ENCODE results near the gene TBC1D25.
"Not testable (repeated sequence)": the region's sequence is repeated elsewhere in the genome, so short reads cannot be mapped to it uniquely, and the experiment has no call there.

Gene TBC1D25

GRCh38 chrX:48516987-48517386, 22.5 kb upstream of the TBC1D25 start:
- no peak for DNase-seq

- not testable (repeated sequence) for DNase-seq
Measured at GRCh38 chrX:48519481-48519880, 20.0 kb upstream of the TBC1D25 start.

GRCh38 chrX:48520455-48520854, 19.1 kb upstream of the TBC1D25 start:
- DNase-seq, result no peak

GRCh38 chrX:48520976-48521352, 18.6 kb upstream of the TBC1D25 start:
- no peak for DNase-seq

- peak; percentile 92 for DNase-seq
Measured at GRCh38 chrX:48521353-48522243, 17.9 kb upstream of the TBC1D25 start, which contains the start of gene EBP. Gene EBP (plus strand): TSS chrX:48521808. CDS start chrX:48523772, 1,964 bp downstream.

GRCh38 chrX:48522291-48522690, 17.2 kb upstream of the TBC1D25 start:
- DNase-seq, result no peak

GRCh38 chrX:48523682-48524081, 15.8 kb upstream of the TBC1D25 start:
- no peak for DNase-seq

GRCh38 chrX:48525853-48526252, 13.7 kb upstream of the TBC1D25 start:
- DNase-seq, result not testable (repeated sequence)

GRCh38 chrX:48530736-48531135, 8.8 kb upstream of the TBC1D25 start:
- no peak for DNase-seq

- no peak for DNase-seq
Measured at GRCh38 chrX:48531358-48531959, 8.1 kb upstream of the TBC1D25 start.

GRCh38 chrX:48532161-48532560, 7.4 kb upstream of the TBC1D25 start:
- DNase-seq, result no peak

- DNase-seq, result no peak
Measured at GRCh38 chrX:48533165-48533564, 6.3 kb upstream of the TBC1D25 start.

GRCh38 chrX:48538641-48539344, 721 bp upstream of the TBC1D25 start:
- no peak for DNase-seq

- DNase-seq, result peak; percentile 34
Measured at GRCh38 chrX:48540028-48540375, 488 bp downstream of the TBC1D25 start.

- no peak for DNase-seq
Measured at GRCh38 chrX:48540480-48540879, 966 bp downstream of the TBC1D25 start.

GRCh38 chrX:48541140-48541814, 1.8 kb downstream of the TBC1D25 start:
- no peak for DNase-seq

- no peak for DNase-seq
Measured at GRCh38 chrX:48548871-48549270, 9.4 kb downstream of the TBC1D25 start.

- DNase-seq, result not testable (repeated sequence)
Measured at GRCh38 chrX:48555731-48556325, 16.3 kb downstream of the TBC1D25 start.

- DNase-seq, result no peak
Measured at GRCh38 chrX:48558271-48558670, 18.8 kb downstream of the TBC1D25 start.

GRCh38 chrX:48559636-48560035, 20.1 kb downstream of the TBC1D25 start:
- no peak for DNase-seq

GRCh38 chrX:48560056-48560455, 20.5 kb downstream of the TBC1D25 start:
- no peak for DNase-seq

GRCh38 chrX:48560681-48561080, 21.2 kb downstream of the TBC1D25 start:
- DNase-seq, result no peak

- no peak for DNase-seq
Measured at GRCh38 chrX:48569958-48570357, 30.4 kb downstream of the TBC1D25 start.
